GM18520 (cell line): Measurements from ENCODE around the gene KIFAP3.

Source experiments
- ATAC-seq: cut with Tn5 transposase; IDR thresholded peaks from one replicate; pipeline ENCODE4 v1.9.1; 2021; ENCODE audit not compliant: unreplicated experiment

Gene KIFAP3

GRCh38 chr1:169989246-169989645, 85.2 kb downstream of the KIFAP3 start:
- no peak for ATAC-seq

GRCh38 chr1:169985757-169986156, 88.7 kb downstream of the KIFAP3 start:
- no peak for ATAC-seq

- ATAC-seq, result no peak
Observed at GRCh38 chr1:169974067-169974466, 100.4 kb downstream of the KIFAP3 start.

DNA sequence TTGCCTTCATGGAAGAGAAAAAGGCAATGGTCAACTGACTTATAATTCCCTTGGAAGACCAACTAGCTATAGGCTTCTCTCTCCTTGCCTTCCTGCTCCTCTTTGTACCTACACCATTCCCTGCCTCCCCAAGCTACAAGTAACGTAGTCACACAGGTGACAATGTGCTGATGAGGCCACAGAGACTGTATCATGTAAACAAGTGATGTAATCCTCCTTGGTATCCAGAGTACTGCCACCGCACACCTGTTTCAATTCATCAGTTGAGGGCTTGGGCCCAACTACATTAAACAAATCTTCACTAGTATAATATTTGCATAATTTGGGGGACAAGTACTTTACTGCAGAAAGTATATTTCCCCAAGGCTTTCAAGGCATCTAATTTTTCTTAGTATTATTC, 104.4 kb downstream of the KIFAP3 start:
- ATAC-seq, result no peak

- no peak for ATAC-seq
Observed at GRCh38 chr1:169968174-169968573, 106.3 kb downstream of the KIFAP3 start.

DNA sequence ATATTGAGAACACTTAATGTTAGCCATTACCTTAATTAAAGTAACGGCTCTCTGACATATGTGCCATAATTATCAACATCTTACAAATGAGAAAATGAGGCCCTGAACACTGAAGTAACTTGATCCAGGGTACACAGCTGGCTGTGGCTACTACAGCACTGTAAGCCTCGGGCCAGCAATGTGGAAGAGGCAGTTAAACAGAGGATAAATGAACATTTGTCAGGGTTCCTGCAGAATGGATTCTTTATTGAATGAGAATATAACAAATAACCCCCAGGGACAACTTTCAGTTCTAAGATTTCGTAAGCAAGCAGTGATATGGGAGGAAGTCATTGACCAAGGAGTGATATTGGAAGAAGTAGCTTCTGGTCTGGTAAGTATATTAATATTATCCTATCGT, 110.3 kb downstream of the KIFAP3 start:
- no peak for ATAC-seq

GRCh38 chr1:169959686-169960085, 114.8 kb downstream of the KIFAP3 start:
- ATAC-seq, result no peak

DNA sequence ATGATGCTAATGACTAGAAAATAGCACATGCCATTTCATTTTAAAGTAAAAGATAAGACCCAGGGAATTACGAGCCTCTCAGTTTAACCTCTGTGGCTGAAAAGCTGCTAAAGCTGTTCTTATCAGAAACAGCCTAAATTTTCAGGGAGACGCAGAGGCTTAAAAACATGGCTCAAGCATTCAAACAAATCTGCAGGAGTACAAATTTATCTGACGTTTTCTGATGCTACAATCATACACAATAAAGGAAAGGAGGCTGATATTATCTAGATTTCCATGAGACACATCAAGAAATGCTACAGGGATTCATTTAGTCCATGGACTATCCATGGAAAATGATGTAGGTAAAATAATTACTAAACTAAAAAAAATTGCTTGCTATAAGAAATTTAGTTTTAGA, 115.5 kb downstream of the KIFAP3 start:
- ATAC-seq, result no peak

DNA sequence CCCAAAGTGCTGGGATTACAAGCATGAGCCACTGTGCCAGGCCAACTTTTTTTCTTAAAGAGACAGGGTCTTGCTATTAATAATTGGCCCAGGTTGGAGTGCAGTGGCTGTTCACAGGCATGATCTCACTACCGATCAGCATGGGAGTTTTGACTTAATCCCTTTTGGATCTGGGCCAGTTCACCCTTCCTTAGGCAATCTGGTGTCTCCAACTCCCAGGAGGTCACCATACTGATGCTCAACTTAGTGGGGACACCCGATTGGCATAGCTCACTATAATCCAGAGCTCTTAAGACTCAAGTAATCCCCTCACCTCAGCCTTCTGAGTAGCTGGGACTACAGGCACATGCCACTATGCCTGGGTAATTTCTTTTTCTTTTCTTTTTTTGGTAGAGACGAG, 116.6 kb downstream of the KIFAP3 start:
- ATAC-seq, result no peak

- no peak for ATAC-seq
Observed at GRCh38 chr1:169951108-169951507, 123.4 kb downstream of the KIFAP3 start.

DNA sequence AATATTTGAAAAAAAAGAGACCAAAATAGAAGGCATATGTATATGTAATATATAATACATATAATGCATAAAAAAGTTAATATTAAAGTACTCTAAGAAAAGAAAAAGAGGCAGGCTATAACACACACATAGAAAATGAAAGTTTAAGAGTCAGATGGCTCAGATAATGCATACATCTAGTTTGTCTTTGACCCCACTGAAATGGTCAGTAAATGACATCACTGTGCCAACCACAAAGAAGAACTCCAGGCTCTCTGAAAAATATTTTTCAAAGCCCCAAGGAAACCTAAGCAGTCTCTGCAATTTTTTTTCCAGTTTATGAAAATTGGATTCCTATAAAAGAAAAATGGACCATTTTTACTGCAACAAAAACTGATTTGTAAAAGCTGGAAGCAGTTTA, 125.4 kb downstream of the KIFAP3 start:
- no peak for ATAC-seq

- no peak for ATAC-seq
Observed at GRCh38 chr1:169946206-169946605, 128.3 kb downstream of the KIFAP3 start.

DNA sequence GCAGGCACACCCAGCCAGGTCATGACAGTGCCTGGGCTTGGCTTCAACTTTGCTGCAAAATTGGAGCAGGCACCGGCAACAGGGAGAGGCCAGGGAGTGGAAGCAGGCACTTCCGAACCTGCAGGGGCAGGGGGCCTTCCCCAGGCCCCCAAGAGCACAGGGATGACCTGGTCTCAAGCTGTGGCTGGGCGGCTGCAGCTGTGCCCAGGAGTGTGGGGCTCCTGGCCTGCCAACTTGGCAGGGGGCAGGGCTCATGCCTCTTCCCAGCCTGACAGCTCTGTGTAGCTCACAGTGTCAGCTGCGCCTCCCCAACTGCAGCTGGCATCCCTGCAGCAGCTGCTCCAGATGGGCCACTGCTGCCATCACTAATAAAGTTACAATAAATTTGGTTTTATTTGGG, 129.3 kb downstream of the KIFAP3 start:
- no peak for ATAC-seq

GRCh38 chr1:169944621-169945020, 129.9 kb downstream of the KIFAP3 start:
- ATAC-seq, result no peak

- no peak for ATAC-seq
Observed at GRCh38 chr1:169943963-169944526, 130.4 kb downstream of the KIFAP3 start.

DNA sequence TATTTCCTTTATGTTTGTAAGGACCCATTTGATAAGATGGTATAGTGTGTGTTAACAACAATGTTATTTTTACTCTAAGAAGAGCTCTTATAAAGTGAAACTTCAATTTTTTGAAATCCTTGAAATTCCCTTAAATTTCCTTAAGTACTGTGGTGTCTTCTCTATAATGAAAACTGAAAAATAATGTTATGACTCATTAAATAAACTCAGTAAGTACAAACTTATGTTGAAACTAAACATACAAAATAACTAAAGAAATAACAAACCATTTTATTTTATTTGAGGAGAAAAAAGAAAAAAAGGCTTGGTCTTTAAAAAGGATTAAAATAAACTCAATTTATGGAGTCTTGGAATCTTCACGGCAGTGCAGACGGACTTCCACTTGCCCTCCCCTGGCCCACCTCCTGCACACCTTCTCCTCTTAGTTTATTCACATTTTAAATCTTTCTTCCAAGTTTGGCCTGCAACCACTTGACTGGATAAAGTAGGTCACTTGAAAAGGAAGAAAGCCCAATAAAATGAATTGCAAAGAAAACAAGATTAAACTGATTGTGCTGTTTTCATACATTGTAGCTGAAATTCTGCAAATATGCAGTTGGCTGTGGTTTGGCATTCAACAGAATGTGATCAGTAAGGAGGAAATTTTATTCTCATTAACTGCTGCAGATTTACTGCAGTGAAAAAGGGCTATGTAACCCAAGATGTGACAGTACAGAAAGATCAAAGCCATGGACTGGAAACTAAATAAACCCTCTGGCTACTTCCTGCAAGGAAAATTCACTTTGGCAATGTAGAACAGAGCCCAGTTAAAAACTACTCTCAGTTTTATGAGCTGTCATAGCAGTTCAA, 132.3 kb downstream of the KIFAP3 start:
- ATAC-seq, result no peak

- no peak for ATAC-seq
Observed at GRCh38 chr1:169933984-169934725, 140.3 kb downstream of the KIFAP3 start.

DNA sequence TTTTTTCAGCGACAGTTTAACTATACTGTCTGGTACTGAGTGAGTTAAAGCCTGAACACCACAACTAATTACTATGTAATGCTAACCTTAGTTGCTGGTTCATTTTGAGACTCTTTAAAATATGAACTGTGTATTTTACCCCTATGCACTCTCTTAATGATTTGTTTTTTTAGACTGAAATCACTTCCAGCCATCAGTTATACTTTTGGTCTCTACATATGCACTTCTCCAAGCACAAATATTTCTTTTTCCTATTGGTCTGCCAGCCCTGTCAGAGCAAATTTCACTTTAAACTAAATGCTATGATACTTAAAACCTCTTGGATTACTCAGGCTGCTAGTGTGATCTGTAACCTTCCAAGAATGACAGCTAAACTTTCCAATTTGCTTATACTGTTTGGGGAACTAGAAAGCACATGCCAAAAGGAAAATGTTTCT, 142.7 kb downstream of the KIFAP3 start:
- no peak for ATAC-seq

DNA sequence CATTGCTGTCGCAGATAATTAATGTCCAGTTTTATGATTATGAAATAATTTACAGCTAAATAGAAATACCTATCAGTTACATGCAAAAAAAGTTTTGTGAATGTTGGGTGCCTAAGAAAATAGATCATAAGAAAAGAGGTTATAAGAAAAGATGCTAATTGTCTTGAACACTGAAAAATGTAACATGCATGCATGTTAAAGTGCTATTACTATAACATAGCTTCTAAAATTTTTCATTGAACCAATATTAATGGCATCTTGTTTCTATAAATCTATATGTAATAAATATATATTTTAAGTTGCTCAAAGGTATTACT, 145.3 kb downstream of the KIFAP3 start:
- ATAC-seq, result no peak

- ATAC-seq, result peak; percentile 46
Observed at GRCh38 chr1:169928438-169929209, 145.9 kb downstream of the KIFAP3 start.
